Measurements from ENCODE around the gene HSPB1. TPM values are rescaled to one million over a fixed set of nuclear protein-coding genes. Genes with fewer than 3 reads are reported as not detected.
"Not testable (repeated sequence)": the region's sequence is repeated elsewhere in the genome, so short reads cannot be mapped to it uniquely, and the experiment has no call there.

HSPB1 gene
- total RNA-seq, 3 donors from 2014 or later, result 50.3 to 57.0 (median 53.8) TPM

DNA sequence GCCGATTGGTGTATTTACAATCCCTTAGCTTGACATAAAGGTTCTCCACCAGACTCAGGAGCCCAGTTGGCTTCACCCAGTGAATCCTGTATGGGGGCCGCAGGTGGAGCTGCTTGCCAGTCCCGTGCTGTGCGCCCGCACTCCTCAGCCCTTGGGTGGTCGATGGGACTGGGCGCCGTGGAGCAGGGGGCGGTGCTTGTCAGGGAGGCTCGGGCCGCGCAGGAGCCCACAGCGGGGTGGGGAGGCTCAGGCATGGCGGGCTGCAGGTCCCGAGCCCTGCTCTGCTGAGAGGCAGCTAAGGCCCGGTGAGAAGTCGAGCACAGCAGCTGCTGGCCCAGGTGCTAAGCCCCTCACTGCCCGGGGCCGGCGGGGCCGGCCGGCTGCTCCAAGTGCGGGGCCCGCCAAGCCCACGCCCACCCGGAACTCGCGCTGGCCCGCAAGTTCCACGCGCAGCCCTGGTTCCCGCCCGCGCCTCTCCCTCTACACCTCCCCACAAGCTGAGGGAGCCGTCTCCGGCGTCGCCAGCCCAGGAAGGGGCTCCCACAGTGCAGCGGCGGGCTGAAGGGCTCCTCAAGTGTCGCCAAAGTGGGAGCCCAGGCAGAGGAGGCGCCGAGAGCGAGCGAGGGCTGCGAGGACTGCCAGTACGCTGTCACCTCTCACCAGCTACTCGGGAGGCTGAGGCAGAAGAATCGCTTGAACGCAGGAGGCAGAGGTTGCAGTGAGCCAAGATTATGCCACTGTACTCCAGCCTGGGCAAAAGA lies 7.0 kb downstream of the HSPB1 start:
- not testable (repeated sequence) for H3K9me3 Mint-ChIP-seq; DNase-seq; H3K27me3 Mint-ChIP-seq (ENCODE audit: low read depth); H3K4me3 Mint-ChIP-seq; H3K4me1 Mint-ChIP-seq (ENCODE audit: low read depth); H3K36me3 Mint-ChIP-seq (ENCODE audit: insufficient read depth); ATAC-seq

DNA sequence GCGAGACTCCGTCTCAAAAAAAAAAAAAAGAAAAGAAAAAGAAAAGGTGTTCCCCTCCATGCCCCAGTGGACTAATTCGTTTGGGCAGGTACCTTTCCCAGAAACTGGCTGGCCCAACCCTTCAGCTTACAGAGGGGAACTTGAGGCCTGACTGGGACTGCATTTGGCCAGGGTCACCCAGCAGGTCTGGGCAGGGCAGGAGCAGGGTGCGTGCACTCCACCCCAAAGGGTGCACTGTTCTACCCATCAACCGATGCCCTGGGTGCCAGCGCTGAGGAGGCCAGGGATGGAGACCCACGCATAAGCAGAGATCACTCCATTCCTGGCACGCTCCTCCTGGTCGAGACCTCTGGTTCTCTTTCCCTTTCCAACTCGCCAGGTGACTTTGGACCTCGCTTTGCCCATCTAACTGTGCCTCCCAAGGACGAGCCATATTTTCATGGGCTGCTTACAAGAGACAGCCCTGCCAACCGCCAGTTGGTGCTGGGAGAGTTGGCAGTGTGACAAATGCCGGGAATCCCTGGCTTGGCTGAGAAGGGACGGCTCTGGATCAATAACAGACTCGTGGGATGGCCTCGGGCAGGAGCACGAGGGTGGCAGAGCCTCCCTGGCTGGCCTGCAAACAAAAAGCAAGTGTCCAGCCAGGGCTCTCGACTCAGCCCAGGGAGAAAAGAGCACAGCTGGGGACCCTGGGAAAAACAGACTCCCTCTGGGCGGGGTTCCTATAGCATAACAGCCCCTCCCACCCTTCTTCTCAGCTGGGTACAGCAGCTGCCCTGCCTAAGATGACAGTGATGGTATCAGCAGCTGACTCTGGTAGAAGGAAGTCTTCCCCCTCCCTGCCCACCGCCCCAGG lies 7.9 kb downstream of the HSPB1 start:
- no peaks in the 10 kb centered on the region for H3K9me3 Mint-ChIP-seq
- H3K36me3 Mint-ChIP-seq (ENCODE audit: insufficient read depth), result no peaks in the 10 kb centered on the region
- peaks cover 4% of the 10 kb centered on the region for H3K4me1 Mint-ChIP-seq (ENCODE audit: low read depth)
- DNase-seq, result no peak
- no peak for ATAC-seq
- no peaks in the 10 kb centered on the region for H3K27me3 Mint-ChIP-seq (ENCODE audit: low read depth)
- no peak overlapping the region for H3K4me3 Mint-ChIP-seq

DNA sequence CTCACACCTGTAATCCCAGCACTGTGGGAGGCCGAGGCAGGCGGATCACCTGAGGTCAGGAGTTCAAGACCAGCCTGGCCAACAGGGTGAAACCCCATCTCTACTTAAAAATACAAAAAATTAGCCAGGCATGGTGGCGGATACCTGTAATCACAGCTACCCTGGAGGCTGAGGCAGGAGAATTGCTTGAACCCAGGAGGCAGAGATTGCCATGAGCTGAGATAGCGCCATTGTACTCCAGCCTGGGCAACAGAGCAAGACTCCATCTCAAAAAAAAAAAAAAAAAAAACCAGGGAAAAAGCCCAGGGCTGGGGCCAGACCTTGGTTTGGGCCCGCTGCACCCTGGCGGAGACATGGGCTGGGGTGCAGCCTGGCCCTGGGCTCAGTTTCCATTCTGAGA lies 9.4 kb downstream of the HSPB1 start:
- H3K9me3 Mint-ChIP-seq; H3K4me1 Mint-ChIP-seq (ENCODE audit: low read depth); DNase-seq; H3K4me3 Mint-ChIP-seq; H3K27me3 Mint-ChIP-seq (ENCODE audit: low read depth); H3K36me3 Mint-ChIP-seq (ENCODE audit: insufficient read depth); ATAC-seq: not testable (repeated sequence)

DNA sequence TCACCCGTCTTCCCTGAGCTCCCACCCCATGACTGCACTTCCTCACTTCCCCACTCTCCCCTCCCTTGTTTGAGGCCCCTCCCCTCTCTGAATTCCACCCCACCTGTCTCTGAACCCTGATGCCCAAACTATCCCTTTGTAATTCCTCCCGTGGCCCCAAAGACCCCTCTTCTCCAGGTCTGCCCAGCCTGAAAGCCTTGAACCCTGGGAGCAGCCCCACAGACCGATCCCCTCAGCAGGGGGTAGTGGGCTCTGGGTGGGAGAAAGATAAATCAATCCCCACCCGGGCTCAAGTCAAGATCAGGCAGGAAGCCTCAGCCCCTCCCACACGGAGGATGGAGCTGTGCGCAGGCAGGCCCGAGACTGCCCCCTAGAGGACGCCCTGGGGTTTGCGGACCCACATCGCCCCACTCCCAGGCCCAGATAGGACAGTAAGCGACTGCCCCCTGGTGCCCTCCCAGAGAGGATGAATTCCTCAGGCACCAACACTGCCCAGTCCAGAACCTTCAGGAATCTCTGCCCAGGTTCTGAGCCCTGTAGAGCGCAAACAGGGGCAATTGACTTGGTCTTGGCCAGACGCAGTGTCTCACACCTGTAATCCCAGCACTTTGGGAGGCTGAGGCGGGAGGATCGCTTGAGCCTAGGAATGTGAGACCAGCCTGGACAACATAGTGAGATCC lies 11.7 kb downstream of the HSPB1 start:
- DNase-seq (peak; percentile 97), ATAC-seq (peak; percentile 49 to 66)
- H3K4me3 Mint-ChIP-seq, result no peak overlapping the region
- peaks cover 22% of the 10 kb centered on the region for H3K4me1 Mint-ChIP-seq (ENCODE audit: low read depth)
- no peaks in the 10 kb centered on the region for H3K9me3 Mint-ChIP-seq
- no peaks in the 10 kb centered on the region for H3K36me3 Mint-ChIP-seq (ENCODE audit: insufficient read depth)
- H3K27me3 Mint-ChIP-seq (ENCODE audit: low read depth), result no peaks in the 10 kb centered on the region

DNA sequence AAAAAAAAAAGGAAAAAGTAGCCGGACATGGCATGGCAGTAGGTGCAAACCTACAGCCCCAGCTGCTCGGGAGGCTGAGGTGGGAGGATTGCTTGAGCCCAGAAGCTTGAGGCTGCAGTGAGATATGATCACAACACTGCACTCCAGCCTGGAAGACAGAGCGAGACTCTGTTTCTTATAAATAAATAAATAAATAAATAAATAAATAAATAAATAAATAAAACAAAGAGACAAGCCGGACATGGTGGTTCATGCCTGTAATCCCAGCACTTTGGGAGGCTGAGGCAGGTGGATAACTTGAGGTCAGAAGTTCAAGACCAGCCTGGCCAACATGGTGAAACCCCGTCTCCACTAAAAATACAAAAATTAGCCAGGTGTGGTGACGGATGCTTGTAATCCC lies 12.3 kb downstream of the HSPB1 start:
- ATAC-seq; DNase-seq; H3K36me3 Mint-ChIP-seq (ENCODE audit: insufficient read depth); H3K27me3 Mint-ChIP-seq (ENCODE audit: low read depth); H3K4me3 Mint-ChIP-seq; H3K9me3 Mint-ChIP-seq: not testable (repeated sequence)
- H3K4me1 Mint-ChIP-seq (ENCODE audit: low read depth), result peaks cover 23% of the 10 kb centered on the region

DNA sequence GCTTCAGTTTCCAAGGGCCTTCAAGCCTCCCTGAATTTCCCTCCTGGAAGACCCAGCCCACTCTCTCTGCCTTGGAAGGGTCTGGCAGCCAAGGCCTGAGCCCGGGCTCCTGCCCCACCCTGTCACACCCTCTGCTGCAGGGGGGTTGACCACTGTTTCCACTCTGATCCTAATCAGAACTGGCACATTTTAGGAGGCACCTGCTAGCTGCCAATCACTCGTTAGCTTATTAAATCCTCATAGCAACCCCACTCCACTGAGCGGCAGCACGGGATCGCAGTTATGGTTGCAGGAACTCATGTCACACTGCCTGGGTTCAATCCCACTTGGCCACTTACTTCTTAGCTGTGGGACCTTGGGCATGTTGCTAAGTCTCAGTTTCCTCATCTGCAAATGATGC lies 12.9 kb downstream of the HSPB1 start:
- ATAC-seq (no peak), DNase-seq (no peak)
- Mint-ChIP-seq H3K27me3 (ENCODE audit: low read depth) (no peaks in the 10 kb centered on the region), H3K36me3 (ENCODE audit: insufficient read depth) (no peaks in the 10 kb centered on the region), H3K4me1 (ENCODE audit: low read depth) (peaks cover 25% of the 10 kb centered on the region), H3K4me3 (no peak overlapping the region), H3K9me3 (no peaks in the 10 kb centered on the region)

DNA sequence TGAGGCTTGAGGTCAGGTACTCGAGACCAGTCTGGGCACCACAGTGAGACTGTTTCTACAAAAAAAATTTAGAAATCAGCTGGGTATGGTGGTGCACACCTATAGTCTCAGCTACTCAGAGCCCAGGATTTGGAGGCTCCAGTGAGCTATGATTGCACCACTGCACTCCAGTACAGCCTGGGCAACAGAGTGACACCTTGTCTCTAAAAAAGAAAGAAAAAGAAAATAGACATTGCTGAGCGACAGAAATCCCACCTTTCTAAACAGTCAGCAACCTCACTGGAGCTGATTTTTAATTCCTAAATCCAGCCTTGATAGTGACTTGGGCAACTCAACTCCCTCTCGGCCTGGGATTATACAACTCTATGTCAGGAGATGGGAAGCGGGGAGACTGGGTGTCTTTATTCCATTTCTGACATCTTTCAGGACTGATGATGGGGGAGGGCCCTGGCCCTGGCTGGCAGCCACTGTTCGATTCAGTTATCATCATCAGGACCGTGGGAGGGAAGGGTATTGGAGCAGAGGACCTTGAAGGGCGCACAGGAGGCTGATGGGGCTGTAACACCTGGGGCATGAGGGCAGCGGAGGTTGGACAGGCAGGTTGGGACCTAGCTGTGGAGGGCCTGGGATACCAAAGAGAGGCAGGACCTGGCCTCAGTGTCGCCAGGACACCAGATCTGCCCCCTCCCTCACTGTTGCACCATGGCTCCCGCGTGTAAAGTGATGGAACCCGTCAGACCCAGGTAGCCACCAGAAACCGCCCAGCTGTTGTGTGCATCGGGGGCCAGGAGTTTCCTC lies 14.7 kb downstream of the HSPB1 start:
- H3K4me1 Mint-ChIP-seq (ENCODE audit: low read depth), result peaks cover 25% of the 10 kb centered on the region
- ATAC-seq (no peak), DNase-seq (no peak)
- no peaks in the 10 kb centered on the region for H3K9me3 Mint-ChIP-seq
- H3K36me3 Mint-ChIP-seq (ENCODE audit: insufficient read depth), result no peaks in the 10 kb centered on the region
- H3K27me3 Mint-ChIP-seq (ENCODE audit: low read depth), result no peaks in the 10 kb centered on the region
- H3K4me3 Mint-ChIP-seq, result peak overlapping the region; percentile 88

DNA sequence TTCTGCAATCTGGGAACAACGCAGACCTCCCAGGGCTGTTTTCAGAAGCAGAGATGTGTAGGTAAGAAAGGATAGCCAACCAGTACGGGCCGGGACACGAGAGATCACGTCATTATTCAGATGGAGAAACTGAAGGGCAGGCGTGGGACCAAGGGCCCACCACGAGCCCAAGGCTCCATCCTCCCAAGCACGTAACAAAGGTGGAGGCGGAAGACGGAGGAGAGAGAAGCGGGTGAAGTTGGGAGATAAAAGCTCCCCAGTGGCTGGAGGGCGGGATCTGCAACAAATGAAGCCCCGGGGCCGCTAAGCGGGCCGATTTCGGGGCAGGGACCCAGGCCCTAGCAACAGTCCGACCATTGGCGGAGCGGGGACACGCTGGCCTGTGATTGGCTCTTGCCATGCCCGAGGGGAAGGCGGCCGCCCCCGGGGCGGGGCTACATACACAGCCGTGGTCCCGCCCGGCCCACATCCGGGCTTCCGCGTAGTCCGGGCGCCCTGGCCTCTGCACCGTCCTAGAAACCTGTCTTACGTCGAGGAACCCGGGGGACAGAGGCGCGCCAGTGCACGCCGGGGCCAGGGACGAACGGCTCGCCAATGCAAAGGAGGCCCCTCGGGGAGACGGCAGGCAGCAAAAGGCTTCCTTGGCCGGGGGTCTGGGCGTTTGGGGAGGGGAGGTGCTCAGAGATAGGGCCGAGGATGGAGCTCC lies 15.5 kb downstream of the HSPB1 start:
- H3K36me3 Mint-ChIP-seq (ENCODE audit: insufficient read depth), result no peaks in the 10 kb centered on the region
- ATAC-seq (peak; percentile 97 to 98), DNase-seq (peak; percentile 91)
- H3K4me1 Mint-ChIP-seq (ENCODE audit: low read depth), result peaks cover 25% of the 10 kb centered on the region
- peak overlapping the region; percentile 88 for H3K4me3 Mint-ChIP-seq
- H3K9me3 Mint-ChIP-seq, result no peaks in the 10 kb centered on the region
- H3K27me3 Mint-ChIP-seq (ENCODE audit: low read depth), result no peaks in the 10 kb centered on the region

DNA sequence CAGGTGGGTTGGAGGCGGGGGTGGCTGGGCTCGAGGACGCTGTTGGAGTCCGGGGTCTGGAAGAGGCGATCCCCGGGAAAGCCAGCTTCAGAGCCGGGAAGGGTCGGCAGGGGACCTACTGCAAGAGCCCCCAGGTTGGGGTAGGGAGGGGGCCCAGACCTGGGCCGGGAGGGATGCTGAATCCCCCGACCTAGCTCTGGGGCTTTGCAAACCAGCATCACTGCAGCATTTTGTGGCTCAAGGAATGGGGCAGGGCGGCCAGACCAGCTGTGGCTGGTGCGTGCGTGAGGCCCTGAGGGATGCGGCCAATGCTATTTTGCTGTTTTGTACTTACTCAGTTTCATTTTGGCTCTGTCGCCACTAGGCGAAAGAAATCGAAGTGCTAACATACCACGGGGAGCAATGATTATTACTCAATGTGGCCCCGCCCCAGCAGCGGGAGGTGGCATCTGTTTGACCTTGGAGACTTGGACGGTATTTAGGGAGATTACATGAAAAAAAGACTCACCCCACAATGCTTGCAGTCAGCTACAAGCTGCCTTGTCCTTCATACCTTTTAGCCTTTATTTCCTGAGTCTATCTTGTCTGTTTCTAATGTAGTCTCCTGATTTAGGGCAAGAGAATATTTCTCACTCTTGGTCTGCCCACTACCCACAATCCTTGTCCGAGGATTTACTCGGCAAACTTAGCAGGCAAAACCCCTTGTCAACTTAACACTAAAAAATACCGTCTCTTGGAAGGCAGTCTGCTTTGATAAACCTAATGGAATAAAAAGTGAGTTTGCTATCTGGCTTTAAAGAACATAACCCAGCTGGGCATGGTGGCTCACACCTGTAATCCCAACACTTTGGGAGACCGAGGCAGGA lies 16.2 kb downstream of the HSPB1 start:
- DNase-seq, result peak; percentile 52

DNA sequence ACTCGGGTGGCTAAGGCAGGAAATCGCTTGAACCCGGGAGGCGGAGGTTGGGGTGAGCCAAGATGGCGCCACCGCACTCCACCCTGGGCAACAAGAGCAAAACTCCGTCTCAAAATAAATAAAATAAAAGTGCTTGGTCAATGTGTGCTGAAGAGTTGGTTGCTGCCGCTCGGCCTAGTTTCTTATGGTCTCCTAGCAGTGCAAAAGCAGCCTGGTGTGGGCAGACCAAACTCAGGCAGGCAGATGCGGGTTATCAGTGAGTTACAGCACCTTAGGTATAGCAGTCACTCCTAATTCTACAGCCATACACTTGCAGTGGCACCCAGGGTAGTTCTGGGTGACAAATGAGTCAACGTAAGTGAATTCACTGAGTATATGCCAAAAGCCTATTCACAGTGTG lies 22.6 kb downstream of the HSPB1 start:
- Mint-ChIP-seq H3K36me3 (ENCODE audit: insufficient read depth) (peaks cover 30% of the 10 kb centered on the region), H3K4me3 (no peak overlapping the region), H3K27me3 (ENCODE audit: low read depth) (no peaks in the 10 kb centered on the region), H3K9me3 (no peaks in the 10 kb centered on the region), H3K4me1 (ENCODE audit: low read depth) (peaks cover 16% of the 10 kb centered on the region)
- no peak for ATAC-seq
- DNase-seq, result no peak

More for the DNA sequence above, 16.2 kb downstream of the HSPB1 start:
- Mint-ChIP-seq H3K27me3 (ENCODE audit: low read depth) (no peaks in the 10 kb centered on the region), H3K36me3 (ENCODE audit: insufficient read depth) (no peaks in the 10 kb centered on the region), H3K9me3 (no peaks in the 10 kb centered on the region), H3K4me3 (peak overlapping the region; percentile 88), H3K4me1 (ENCODE audit: low read depth) (peaks cover 25% of the 10 kb centered on the region)
- ATAC-seq, result peak; percentile 40 to 55

DNA sequence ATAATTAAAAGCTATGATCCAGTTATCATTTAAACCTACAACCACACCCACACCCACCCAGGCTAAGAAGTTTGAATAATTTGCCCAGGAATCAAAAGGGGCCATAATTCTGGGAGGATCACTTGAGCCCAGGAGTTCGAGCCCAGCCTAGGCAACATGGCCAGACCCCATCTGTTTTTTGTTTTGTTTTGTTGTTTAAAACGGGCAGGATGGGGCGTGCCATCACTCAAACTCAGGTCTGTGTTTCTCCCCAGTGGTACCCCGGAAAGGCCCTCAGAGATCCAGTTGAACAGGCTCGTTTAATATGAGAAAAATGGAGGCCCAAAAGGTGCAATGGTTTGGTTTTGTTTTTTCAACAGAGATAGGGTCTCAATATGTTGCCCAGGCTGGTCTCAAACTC lies 23.3 kb downstream of the HSPB1 start:
- no peaks in the 10 kb centered on the region for H3K27me3 Mint-ChIP-seq (ENCODE audit: low read depth)
- no peak for DNase-seq
- no peaks in the 10 kb centered on the region for H3K9me3 Mint-ChIP-seq
- no peak for ATAC-seq
- H3K4me1 Mint-ChIP-seq (ENCODE audit: low read depth), result peaks cover 16% of the 10 kb centered on the region
- no peak overlapping the region for H3K4me3 Mint-ChIP-seq
- peaks cover 35% of the 10 kb centered on the region for H3K36me3 Mint-ChIP-seq (ENCODE audit: insufficient read depth)

DNA sequence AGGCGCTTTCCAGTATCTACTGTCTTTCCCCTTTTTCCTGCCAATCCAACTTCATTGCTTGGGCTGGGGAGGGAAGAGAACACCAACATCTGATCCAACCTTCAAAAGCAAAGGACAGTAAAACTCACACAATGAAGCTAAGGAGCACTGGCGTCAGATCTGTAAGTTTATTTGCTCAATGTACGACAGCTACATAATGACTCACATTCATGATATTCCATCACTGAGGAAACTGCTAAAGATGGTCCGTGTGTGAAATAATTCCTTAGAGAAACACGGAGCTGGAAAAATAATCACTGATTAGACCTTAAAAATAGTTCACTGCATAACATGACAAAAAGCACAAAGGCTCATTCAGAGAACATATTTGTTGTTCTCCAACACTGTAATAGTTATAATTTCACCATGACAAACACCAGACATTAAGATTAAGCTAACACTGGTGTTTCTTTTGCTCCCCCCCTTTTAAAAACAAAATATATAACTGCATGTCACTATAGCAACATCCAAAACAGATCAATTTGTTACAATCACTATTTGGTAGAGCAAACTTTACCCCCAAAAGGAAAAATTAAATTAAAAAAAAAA lies 24.3 kb downstream of the HSPB1 start:
- Mint-ChIP-seq H3K36me3 (ENCODE audit: insufficient read depth) (peaks cover 35% of the 10 kb centered on the region), H3K9me3 (no peaks in the 10 kb centered on the region)

More for the DNA sequence above, 24.3 kb downstream of the HSPB1 start:
- Mint-ChIP-seq H3K27me3 (ENCODE audit: low read depth) (no peaks in the 10 kb centered on the region), H3K4me1 (ENCODE audit: low read depth) (peaks cover 19% of the 10 kb centered on the region), H3K4me3 (no peak overlapping the region)
- no peak for DNase-seq
- no peak for ATAC-seq

Data from activated T-cell treated with anti-CD3 and anti-CD28 coated beads, Interleukin-2, amount 50 U/mL, for 4 hours (primary cell).